GM20431 (cell line): ENCODE results near the gene DNAJA2.

ENCODE experiments used
- in situ Hi-C: fragments of 300-500 bp; cut with MseI, MboI; formaldehyde crosslinking; loops from one replicate; pipeline ENCODE4 v1.15.0; 2020; ENCODE audit warnings: low sequenced_read_pairs; ENCODE audit not compliant: unreplicated experiment

The DNAJA2 gene

DNA sequence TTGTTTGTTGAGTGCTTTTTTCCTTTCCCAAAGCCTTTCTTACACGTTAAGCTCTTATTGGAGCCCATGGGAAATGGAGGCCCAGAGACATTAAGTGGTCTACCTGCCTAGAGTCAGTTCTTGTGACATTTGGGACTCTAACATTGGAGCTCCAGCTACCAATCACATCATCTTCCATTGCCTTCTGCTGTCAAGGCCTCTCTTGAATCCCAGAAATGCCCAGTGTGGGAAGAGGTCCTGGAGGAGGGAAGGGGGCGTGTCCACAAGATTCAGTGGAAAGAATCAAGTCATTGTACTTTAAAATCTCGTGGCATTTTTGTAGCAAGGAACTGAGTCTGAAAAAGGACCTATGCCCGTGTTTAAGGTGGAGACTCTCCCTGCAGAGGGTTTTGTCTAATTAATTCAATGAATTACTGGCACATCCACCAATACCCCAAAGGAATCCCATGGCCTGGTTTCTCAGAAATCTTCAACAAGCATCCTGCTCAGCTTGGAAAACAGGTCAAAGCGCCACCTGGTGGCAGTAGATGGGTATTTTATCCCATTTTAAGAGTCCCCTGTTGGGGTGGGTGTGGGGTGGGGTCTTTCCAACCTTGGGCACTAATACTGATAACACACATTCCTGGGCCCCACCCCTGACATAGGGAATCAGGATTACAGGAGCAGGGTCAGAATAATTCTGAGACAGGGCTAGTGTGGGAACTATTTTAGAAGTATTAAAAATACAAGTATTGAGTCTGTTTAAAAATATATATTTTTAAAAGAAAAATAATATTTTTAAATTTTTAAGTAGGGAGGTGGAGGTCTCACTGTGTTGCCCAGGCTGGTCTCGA is 64.7 kb downstream of the DNAJA2 start:
- in situ Hi-C loops: no loop called here

DNA sequence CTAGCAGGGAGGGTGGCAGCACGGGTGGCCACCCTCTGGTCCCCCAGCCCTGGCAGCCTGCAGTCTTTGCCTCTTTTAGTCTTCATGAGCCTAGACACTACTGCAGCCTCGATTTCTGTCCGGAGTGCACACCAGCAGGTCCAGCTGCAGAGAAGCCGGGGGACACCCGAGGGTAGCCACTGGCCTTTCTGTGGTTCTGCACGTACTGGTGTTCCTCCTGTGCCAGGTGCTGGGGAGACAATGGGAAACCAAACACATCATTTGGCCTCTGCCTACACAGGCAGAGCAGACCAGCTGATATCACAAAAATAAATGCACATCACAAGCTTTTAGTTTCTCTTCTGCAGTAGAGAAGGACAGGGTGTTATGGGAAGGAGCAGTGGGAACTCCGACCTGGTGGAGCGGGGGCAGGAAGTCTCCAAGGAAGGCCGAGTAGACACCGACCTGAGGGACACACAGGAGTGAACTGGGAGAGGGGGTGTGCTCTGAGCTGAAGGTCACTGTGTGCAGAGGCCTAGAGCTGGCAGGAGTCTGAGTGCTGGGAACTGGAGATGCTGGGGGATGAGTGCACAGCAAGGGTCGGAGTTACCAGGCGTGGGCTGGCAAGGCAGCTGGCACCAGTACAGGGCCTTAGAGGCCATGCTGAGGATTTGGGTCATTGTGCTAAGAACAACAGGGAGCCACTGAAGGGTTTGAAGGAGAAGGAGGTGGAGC is 66.3 kb downstream of the DNAJA2 start:
- in situ Hi-C loops: no loop called here

DNA sequence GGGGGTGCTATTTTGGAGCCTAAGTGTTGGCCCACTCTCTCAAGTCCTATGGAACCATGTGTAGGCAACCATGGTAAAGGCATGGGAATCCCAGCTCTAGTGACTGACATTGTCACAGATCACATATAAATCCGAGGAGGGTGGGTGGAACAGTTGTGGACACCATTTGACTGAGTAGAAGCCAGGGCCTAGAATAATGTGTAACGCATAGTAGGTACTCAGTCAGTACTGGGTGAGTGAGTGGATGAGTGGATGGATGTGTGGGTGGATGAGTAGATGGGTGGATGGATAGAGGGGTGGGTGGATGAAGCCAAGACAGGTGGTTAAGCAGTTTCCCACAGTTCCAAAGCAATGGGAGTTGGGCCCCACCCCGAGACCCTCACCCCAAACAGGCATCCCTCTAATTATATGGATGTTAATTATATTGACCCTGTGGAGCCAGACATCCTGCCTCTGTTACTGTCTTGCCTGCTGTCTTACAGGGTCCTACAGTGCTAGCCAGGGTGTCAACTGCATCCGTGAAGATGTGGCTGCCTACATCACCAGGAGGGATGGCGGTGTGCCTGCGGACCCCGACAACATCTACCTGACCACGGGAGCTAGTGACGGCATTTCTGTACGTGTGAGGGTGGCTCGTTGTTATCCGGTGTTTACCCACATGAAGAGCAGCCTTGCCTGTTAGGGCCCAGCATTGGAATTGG is 67.0 kb downstream of the DNAJA2 start:
- in situ Hi-C loops: no loop called here
